ENCODE measurements around the gene CILP2.

DNA sequence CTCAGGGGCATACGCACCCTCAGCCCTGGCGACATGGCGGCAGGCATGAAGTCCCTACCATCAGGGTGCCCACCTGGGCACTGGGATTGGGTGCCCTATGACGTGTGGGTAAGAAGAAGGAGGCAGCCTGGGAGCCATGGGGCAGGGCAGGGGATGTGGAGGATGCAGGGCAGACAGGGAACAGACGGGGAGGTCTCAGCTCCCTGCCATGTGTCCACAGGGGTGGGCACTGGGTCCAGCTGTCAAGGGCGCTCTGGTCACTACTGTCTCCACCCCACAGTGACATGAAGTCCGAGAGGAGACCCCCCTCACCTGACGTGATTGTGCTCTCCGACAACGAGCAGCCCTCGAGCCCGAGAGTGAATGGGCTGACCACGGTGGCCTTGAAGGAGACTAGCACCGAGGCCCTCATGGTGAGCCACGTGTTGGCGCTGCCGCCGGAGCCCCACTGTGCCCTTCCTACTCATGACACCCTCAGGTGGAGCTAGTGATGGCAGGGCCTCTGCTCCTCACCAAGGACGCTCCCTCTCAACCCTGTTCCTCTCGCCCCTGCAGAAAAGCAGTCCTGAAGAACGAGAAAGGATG lies 45.9 kb upstream of the CILP2 start:
- TF ChIP-seq, protein P1, sequence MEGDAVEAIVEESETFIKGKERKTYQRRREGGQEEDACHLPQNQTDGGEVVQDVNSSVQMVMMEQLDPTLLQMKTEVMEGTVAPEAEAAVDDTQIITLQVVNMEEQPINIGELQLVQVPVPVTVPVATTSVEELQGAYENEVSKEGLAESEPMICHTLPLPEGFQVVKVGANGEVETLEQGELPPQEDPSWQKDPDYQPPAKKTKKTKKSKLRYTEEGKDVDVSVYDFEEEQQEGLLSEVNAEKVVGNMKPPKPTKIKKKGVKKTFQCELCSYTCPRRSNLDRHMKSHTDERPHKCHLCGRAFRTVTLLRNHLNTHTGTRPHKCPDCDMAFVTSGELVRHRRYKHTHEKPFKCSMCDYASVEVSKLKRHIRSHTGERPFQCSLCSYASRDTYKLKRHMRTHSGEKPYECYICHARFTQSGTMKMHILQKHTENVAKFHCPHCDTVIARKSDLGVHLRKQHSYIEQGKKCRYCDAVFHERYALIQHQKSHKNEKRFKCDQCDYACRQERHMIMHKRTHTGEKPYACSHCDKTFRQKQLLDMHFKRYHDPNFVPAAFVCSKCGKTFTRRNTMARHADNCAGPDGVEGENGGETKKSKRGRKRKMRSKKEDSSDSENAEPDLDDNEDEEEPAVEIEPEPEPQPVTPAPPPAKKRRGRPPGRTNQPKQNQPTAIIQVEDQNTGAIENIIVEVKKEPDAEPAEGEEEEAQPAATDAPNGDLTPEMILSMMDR (IDR thresholded peaks at IDR 0.05), result no peak
- TF ChIP-seq YY1 (IDR thresholded peaks at IDR 0.05; ENCODE audit: low read depth) (no peak), EZH2phosphoT487 (IDR thresholded peaks at IDR 0.05; ENCODE audit: borderline replicate concordance, low read depth) (no peak)
